NB4 (cell line): Measurements from ENCODE around the gene CMC2.

ENCODE experiments used
- MYC ChIP-seq: IDR thresholded peaks from 2 replicates; pipeline ENCODE4 v1.6.1; 2011; ENCODE audit warnings: low read depth, low read length
- POLR2A ChIP-seq: IDR thresholded peaks from 2 replicates; pipeline ENCODE4 v1.6.1; 2011; ENCODE audit warnings: mild to moderate bottlenecking; ENCODE audit not compliant: insufficient read length; ENCODE audit errors: extremely low read depth
- TF ChIP-seq, protein P1 (sequence below): IDR thresholded peaks from one replicate; pipeline ENCODE4 v1.5.1; 2012; ENCODE audit warnings: low read depth, low read length
- TF ChIP-seq, protein P2 (sequence below): IDR thresholded peaks from 2 replicates; pipeline ENCODE4 v1.6.1; 2011; ENCODE audit warnings: low read depth, low read length

DNA sequence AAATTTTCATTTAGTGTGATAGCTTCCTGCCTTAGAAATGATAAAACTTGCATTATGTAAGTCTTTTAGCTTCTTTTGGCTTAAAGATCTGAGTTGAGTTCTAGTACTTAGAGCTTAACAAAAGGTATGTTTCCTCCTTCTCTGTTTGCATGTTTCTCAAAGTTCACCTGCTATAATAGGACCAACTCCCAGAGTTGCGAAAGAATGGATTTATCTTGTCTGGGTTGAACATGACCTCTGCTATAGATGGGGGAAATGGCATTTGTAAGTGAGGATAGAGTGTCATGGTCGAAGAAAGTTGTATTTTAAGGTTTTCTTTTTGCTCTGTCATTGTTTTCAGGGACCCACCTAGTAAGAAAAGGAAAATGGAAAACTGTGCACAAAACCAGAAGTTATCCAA lies 36.1 kb upstream of the CMC2 start:
- TF ChIP-seq, protein P1, sequence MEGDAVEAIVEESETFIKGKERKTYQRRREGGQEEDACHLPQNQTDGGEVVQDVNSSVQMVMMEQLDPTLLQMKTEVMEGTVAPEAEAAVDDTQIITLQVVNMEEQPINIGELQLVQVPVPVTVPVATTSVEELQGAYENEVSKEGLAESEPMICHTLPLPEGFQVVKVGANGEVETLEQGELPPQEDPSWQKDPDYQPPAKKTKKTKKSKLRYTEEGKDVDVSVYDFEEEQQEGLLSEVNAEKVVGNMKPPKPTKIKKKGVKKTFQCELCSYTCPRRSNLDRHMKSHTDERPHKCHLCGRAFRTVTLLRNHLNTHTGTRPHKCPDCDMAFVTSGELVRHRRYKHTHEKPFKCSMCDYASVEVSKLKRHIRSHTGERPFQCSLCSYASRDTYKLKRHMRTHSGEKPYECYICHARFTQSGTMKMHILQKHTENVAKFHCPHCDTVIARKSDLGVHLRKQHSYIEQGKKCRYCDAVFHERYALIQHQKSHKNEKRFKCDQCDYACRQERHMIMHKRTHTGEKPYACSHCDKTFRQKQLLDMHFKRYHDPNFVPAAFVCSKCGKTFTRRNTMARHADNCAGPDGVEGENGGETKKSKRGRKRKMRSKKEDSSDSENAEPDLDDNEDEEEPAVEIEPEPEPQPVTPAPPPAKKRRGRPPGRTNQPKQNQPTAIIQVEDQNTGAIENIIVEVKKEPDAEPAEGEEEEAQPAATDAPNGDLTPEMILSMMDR, result no peak
- TF ChIP-seq POLR2A (no peak), MYC (no peak)
- TF ChIP-seq, protein P2, sequence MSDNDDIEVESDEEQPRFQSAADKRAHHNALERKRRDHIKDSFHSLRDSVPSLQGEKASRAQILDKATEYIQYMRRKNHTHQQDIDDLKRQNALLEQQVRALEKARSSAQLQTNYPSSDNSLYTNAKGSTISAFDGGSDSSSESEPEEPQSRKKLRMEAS, result no peak
